Ascending aorta (tissue), 2 donors: ENCODE results near the gene STAB1. TPM values are rescaled to one million over a fixed set of nuclear protein-coding genes. Genes with fewer than 3 reads are reported as not detected.

Experiments used
- DNase-seq, 2 donors: peaks; one replicate each; pipeline ENCODE4 v3.0.0-alpha.2; 2019; ENCODE audit warnings: low spot score in 2 of 2
- H3K27ac ChIP-seq, 2 donors: fragments of 200-600 bp; sonication (generic); one replicate each; pipeline ENCODE4 v1.5.1; 2016 to 2017; ENCODE audit warnings: mild to moderate bottlenecking in 1 of 2
- H3K27me3 ChIP-seq: fragments of 200-600 bp; sonication (generic); one replicate; pipeline ENCODE4 v1.5.1; 2017
- H3K36me3 ChIP-seq, 2 donors: fragments of 200-600 bp; sonication (generic); one replicate each; pipeline ENCODE4 v1.5.1; 2016
- H3K4me1 ChIP-seq, 2 donors: fragments of 200-600 bp; sonication (generic); one replicate each; pipeline ENCODE4 v1.5.1; 2016 to 2017; ENCODE audit warnings: mild to moderate bottlenecking in 1 of 2
- H3K4me3 ChIP-seq, 2 donors: fragments of 200-600 bp; sonication (generic); one replicate each; pipeline ENCODE4 v1.5.1; 2016 to 2017; ENCODE audit warnings: mild to moderate bottlenecking in 1 of 2
- H3K9me3 ChIP-seq, 2 donors: fragments of 200-600 bp; sonication (generic); one replicate each; pipeline ENCODE4 v1.5.1; 2016
- intact Hi-C: fragments of 100-400 bp; cut with DNase I; formaldehyde crosslinking; loops from one replicate; pipeline ENCODE4 v1.15.1; 2023
- total RNA-seq: library from RNA; depleted of rRNA; stranded (reverse); fragments of >200 nt; gene quantifications from one replicate; pipeline ENCODE4 v1.1.0, GENCODE V29; 2016
- TF ChIP-seq, protein P1 (sequence below), 3 experiments: fragments of 200-600 bp in 2 of 3; fragments of 450-650 bp in 1 of 3; sonication (generic) in 2 of 3; IDR thresholded peaks; one replicate each; pipeline ENCODE4 v1.5.1; 2016 to 2019; ENCODE audit warnings: antibody characterized with exemption in 3 of 3, mild to moderate bottlenecking in 1 of 3, moderate library complexity in 1 of 3

Gene STAB1
- total RNA-seq, 1 donor from 2014 or later: 363 TPM

DNA sequence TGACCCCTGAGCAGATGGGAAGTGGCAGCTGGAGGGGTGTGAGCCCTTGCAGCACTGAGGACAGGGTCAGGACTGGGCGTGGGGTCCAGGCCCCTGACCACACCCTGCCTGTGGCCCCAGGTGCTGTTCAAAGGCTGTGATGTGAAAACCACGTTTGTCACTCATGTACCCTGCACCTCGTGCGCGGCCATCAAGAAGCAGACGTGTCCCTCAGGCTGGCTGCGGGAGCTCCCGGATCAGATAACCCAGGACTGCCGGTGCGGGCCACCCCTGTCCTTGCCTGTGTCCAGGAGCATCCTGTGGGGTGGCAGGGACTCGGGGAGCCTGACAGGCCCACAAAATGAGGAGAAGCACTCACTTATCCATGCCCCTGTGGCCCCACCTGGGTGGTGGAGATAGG lies 5.9 kb downstream of the STAB1 start:
- no peak overlapping the region for H3K27ac ChIP-seq
- no peaks in the 10 kb centered on the region for H3K36me3 ChIP-seq
- no peaks in the 10 kb centered on the region for H3K27me3 ChIP-seq
- H3K4me1 ChIP-seq: no peaks in the 10 kb centered on the region
- TF ChIP-seq, protein P1, sequence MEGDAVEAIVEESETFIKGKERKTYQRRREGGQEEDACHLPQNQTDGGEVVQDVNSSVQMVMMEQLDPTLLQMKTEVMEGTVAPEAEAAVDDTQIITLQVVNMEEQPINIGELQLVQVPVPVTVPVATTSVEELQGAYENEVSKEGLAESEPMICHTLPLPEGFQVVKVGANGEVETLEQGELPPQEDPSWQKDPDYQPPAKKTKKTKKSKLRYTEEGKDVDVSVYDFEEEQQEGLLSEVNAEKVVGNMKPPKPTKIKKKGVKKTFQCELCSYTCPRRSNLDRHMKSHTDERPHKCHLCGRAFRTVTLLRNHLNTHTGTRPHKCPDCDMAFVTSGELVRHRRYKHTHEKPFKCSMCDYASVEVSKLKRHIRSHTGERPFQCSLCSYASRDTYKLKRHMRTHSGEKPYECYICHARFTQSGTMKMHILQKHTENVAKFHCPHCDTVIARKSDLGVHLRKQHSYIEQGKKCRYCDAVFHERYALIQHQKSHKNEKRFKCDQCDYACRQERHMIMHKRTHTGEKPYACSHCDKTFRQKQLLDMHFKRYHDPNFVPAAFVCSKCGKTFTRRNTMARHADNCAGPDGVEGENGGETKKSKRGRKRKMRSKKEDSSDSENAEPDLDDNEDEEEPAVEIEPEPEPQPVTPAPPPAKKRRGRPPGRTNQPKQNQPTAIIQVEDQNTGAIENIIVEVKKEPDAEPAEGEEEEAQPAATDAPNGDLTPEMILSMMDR (IDR thresholded peaks at IDR 0.05): no peak
- H3K9me3 ChIP-seq: no peaks in the 10 kb centered on the region
- no peak for DNase-seq
- no peak overlapping the region for H3K4me3 ChIP-seq
- intact Hi-C loops: no loop called here

GRCh38 chr3:52502001-52502400 lies 6.9 kb downstream of the STAB1 start:
- TF ChIP-seq, protein P1 (IDR thresholded peaks at IDR 0.05): no peak
- no peaks in the 10 kb centered on the region for H3K9me3 ChIP-seq
- H3K4me1 ChIP-seq: no peaks in the 10 kb centered on the region
- no peaks in the 10 kb centered on the region for H3K27me3 ChIP-seq
- no peaks in the 10 kb centered on the region for H3K36me3 ChIP-seq
- DNase-seq: no peak
- H3K4me3 ChIP-seq: no peak overlapping the region
- no peak overlapping the region for H3K27ac ChIP-seq
- intact Hi-C loops: no loop called here

- TF ChIP-seq, protein P1 (IDR thresholded peaks at IDR 0.05): no peak
- no peaks in the 10 kb centered on the region for H3K9me3 ChIP-seq
- no peaks in the 10 kb centered on the region for H3K27me3 ChIP-seq
- intact Hi-C loops: no loop called here
- H3K4me3 ChIP-seq: no peak overlapping the region
- no peaks in the 10 kb centered on the region for H3K36me3 ChIP-seq
- no peaks in the 10 kb centered on the region for H3K4me1 ChIP-seq
- DNase-seq: no peak
- H3K27ac ChIP-seq: no peak overlapping the region
Observed at GRCh38 chr3:52502808-52503350, 7.7 kb downstream of the STAB1 start.

DNA sequence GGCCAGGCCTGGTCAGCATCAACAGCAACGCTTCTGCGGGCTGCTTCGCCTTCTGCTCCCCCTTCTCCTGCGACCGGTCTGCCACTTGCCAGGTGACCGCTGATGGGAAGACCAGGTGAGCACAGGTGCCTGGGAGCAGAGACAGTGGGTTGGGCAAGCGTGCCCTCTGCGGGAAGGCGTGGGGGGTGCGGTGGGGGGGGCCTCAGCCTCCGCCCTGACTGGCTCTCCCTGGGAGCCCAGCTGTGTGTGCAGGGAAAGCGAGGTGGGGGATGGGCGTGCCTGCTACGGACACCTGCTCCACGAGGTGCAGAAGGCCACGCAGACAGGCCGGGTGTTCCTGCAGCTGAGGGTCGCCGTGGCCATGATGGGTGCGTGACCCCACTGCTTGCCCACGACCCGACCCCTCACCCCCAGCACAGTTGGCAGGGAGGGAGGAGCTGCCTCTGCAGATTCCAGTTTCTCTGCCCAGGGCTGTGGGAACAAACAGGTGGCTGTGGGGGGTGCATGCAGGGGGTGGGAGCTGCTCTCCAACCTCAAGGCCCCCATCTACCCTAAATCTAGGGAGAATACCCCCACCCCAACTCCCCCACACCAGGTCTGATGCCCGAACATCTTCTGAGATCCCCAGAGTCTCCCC lies 8.8 kb downstream of the STAB1 start:
- DNase-seq: no peak
- intact Hi-C loops: no loop called here
- no peaks in the 10 kb centered on the region for H3K27me3 ChIP-seq
- no peaks in the 10 kb centered on the region for H3K9me3 ChIP-seq
- TF ChIP-seq, protein P1 (IDR thresholded peaks at IDR 0.05): no peak
- no peak overlapping the region for H3K27ac ChIP-seq
- H3K36me3 ChIP-seq: no peaks in the 10 kb centered on the region
- H3K4me3 ChIP-seq: no peak overlapping the region
- H3K4me1 ChIP-seq: no peaks in the 10 kb centered on the region

GRCh38 chr3:52504977-52505376 lies 9.8 kb downstream of the STAB1 start:
- Histone ChIP-seq H3K27ac (no peak overlapping the region), H3K4me3 (no peak overlapping the region), H3K36me3 (no peaks in the 10 kb centered on the region), H3K4me1 (no peaks in the 10 kb centered on the region), H3K27me3 (no peaks in the 10 kb centered on the region), H3K9me3 (no peaks in the 10 kb centered on the region)
- intact Hi-C loops: no loop called here
- no peak for DNase-seq
- TF ChIP-seq, protein P1 (IDR thresholded peaks at IDR 0.05): no peak
